Activated naive CD4-positive, alpha-beta T cell treated with anti-CD3 and anti-CD28 coated beads for 36 hours (primary cell): ENCODE results near the gene LRRTM4. TPM values are rescaled to one million over a fixed set of nuclear protein-coding genes. Genes with fewer than 3 reads are reported as not detected.

ENCODE experiments used
- CTCF ChIA-PET: fragments of 350-600 bp; sonication (Branson Sonifier 250); formaldehyde crosslinking; loops from one replicate; lab custom pipeline; 2021; ENCODE audit warnings: antibody characterized with exemption; lab: Charles Lee
- DNase-seq: peaks from one replicate; pipeline ENCODE4 v3.0.0-alpha.2; 2020
- H3K27ac Mint-ChIP-seq: one replicate; pipeline ENCODE4 v1.8.0; 2021; ENCODE audit warnings: mild to moderate bottlenecking, mixed read lengths
- H3K27me3 Mint-ChIP-seq: one replicate; pipeline ENCODE4 v1.8.0; 2021; ENCODE audit warnings: low read depth, mixed read lengths
- H3K36me3 Mint-ChIP-seq: one replicate; pipeline ENCODE4 v1.8.0; 2021; ENCODE audit warnings: low read depth, mixed read lengths
- H3K4me1 Mint-ChIP-seq: one replicate; pipeline ENCODE4 v1.8.0; 2021; ENCODE audit warnings: low read depth, mixed read lengths
- H3K4me3 Mint-ChIP-seq: one replicate; pipeline ENCODE4 v1.8.0; 2021; ENCODE audit warnings: mild to moderate bottlenecking, moderate library complexity, mixed read lengths
- H3K9me3 Mint-ChIP-seq: one replicate; pipeline ENCODE4 v1.8.0; 2021; ENCODE audit warnings: mixed read lengths
- intact Hi-C: fragments of 100-400 bp; cut with micrococcal nuclease; formaldehyde crosslinking; loops from one replicate; pipeline ENCODE4 v1.15.1; 2023
- total RNA-seq, 2 experiments: library from RNA; stranded (reverse); gene quantifications; one replicate each; pipeline ENCODE4 v1.2.3, GENCODE V29; 2021

LRRTM4 gene
- total RNA-seq, 2 experiments from 2014 or later = not detected

DNA sequence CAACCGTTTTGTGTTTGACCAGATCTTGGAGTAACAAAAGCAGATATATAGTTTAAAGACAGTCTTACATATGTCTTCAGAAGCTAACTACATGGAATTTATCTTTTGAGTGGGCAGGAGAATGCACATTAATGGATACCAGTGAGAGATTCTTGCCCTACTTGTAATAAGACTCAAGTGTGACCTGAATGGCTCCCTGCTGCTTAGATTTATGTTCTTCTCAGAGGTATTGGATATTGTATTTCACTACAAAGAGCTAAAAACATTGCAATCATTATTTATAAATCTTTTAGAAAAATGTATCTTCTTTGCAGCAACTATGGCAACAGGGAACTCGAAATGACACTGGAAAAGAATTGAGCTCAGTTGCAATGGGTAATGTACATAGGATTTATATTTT, 227.7 kb downstream of the LRRTM4 start:
- H3K27me3 Mint-ChIP-seq = no peaks in the 10 kb centered on the region
- peaks cover 3% of the 10 kb centered on the region for H3K9me3 Mint-ChIP-seq
- intact Hi-C loops = no loop called here
- CTCF ChIA-PET = no interaction called here
- DNase-seq = no peak
- no peaks in the 10 kb centered on the region for H3K4me1 Mint-ChIP-seq
- H3K36me3 Mint-ChIP-seq = no peaks in the 10 kb centered on the region
- H3K27ac Mint-ChIP-seq = no peak overlapping the region
- no peak overlapping the region for H3K4me3 Mint-ChIP-seq

DNA sequence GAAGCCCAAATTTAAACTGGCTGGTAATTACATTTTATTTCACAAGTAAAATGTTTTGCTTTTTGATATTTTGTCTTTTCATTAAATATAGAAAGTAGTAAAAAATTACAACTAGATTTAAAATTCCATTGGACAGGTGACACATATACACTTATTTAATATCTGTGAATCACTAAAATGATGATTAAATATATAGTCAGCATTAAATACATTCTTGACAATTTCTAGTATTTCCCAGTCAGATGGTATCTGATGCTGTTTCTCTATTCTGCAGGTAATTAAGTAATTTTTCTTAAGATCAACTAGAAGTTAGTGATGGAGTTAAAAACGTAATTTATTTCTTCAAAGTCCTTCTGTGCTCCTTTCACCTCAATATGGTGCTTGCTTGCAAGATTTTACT, 237.8 kb downstream of the LRRTM4 start:
- Mint-ChIP-seq H3K4me1 (no peaks in the 10 kb centered on the region), H3K9me3 (peaks cover 8% of the 10 kb centered on the region), H3K27me3 (no peaks in the 10 kb centered on the region), H3K27ac (no peak overlapping the region), H3K36me3 (no peaks in the 10 kb centered on the region), H3K4me3 (no peak overlapping the region)
- intact Hi-C loops = no loop called here
- no peak for DNase-seq
- CTCF ChIA-PET = no interaction called here

DNA sequence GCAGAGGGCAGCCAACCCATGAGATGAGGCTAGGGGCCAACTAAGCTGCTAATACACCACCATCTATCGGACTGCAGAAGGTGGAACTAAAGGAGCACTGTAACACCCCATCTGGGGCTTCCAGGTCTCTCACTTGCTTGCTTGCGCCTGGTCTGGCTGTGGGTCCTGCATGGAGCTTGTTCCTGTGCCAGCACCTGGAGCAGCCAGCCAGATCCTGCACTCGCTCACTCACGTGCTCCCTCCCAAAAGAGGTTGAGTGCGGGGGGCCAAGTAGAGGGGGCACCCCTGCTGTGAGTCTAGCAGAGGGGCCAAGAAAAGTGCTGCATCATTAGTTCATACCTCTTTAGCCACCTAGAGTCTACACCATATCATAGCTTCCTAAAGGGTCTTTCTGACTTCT, 250.9 kb downstream of the LRRTM4 start:
- Mint-ChIP-seq H3K27ac (no peak overlapping the region), H3K27me3 (no peaks in the 10 kb centered on the region)
- CTCF ChIA-PET = no interaction called here

DNA sequence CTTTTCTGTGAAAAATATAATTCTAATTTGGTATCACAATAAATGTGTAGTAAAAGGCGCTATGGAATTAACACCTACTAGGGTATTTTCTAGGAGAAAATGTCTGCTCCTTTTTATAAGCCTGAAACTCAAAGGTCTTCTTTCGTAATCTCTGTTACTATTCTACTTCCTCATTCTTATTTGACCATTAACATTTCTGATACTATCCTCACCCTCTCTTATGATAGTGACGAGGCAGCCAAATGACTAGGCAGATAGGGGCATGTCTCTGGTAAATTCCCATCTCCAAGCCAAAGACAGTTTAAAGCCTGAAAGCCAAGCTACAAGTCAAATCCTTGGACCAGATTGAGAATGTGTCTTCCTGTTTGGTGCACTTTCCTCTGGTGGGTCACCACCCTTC, 251.7 kb downstream of the LRRTM4 start:
- Mint-ChIP-seq H3K9me3 (peaks cover 16% of the 10 kb centered on the region), H3K27ac (no peak overlapping the region), H3K4me1 (no peaks in the 10 kb centered on the region), H3K36me3 (no peaks in the 10 kb centered on the region), H3K4me3 (no peak overlapping the region), H3K27me3 (no peaks in the 10 kb centered on the region)
- DNase-seq = no peak
- intact Hi-C loops = no loop called here
- CTCF ChIA-PET = no interaction called here

More for the DNA sequence above, 250.9 kb downstream of the LRRTM4 start:
- H3K4me1 Mint-ChIP-seq = no peaks in the 10 kb centered on the region
- intact Hi-C loops = no loop called here
- no peaks in the 10 kb centered on the region for H3K36me3 Mint-ChIP-seq
- no peak overlapping the region for H3K4me3 Mint-ChIP-seq
- peaks cover 12% of the 10 kb centered on the region for H3K9me3 Mint-ChIP-seq
- no peak for DNase-seq

DNA sequence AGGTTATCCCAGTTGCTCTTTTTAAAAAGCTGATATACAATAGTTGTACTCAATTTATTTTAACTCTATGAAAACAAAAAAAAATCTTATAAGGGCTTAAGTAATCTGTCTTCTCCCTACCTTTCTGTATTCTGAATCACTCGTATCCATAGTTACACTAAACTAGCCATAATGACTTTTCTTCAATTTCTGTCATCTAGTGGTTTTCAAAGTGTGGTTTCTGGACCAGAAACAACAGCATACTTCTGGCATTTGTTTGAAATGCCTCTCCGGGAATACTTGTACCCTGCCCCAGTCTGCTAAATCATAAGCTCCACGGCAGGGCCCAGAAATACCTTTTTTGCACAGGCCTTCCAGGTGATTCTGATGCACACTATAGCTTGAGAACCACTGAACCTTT, 253.6 kb downstream of the LRRTM4 start:
- H3K4me1 Mint-ChIP-seq = no peaks in the 10 kb centered on the region
- CTCF ChIA-PET = no interaction called here
- H3K9me3 Mint-ChIP-seq = peaks cover 16% of the 10 kb centered on the region
- no peak overlapping the region for H3K27ac Mint-ChIP-seq
- DNase-seq = no peak
- intact Hi-C loops = no loop called here
- no peaks in the 10 kb centered on the region for H3K27me3 Mint-ChIP-seq
- no peak overlapping the region for H3K4me3 Mint-ChIP-seq
- no peaks in the 10 kb centered on the region for H3K36me3 Mint-ChIP-seq

DNA sequence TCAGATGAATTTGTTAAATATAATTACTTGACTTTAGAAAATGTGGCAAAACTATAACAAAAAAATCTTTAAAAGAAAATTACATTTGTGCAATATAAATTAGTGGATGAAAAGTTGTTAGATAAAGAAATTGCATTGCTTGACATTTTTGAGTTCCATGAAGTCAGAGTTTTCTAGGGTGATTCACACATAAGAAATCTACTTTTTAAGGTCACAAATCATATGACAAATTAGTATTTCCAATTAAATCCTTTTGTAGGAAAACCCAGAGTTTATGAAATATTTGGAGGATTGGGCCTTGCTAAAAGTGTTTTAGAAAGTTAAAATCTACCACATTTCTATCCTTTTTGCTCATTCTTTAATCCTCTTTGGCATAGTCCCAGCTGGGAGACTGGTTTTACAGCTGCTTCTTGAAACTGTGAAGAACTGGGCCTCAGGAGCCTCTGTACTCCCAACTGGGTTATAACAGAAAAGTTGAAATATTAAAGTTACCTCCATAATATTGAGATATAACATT, 289.2 kb downstream of the LRRTM4 start:
- CTCF ChIA-PET = no interaction called here
- intact Hi-C loops = no loop called here
- no peak overlapping the region for H3K4me3 Mint-ChIP-seq
- no peaks in the 10 kb centered on the region for H3K27me3 Mint-ChIP-seq
- H3K27ac Mint-ChIP-seq = no peak overlapping the region
- H3K36me3 Mint-ChIP-seq = no peaks in the 10 kb centered on the region
- no peaks in the 10 kb centered on the region for H3K4me1 Mint-ChIP-seq
- peaks cover 15% of the 10 kb centered on the region for H3K9me3 Mint-ChIP-seq
- DNase-seq = no peak

DNA sequence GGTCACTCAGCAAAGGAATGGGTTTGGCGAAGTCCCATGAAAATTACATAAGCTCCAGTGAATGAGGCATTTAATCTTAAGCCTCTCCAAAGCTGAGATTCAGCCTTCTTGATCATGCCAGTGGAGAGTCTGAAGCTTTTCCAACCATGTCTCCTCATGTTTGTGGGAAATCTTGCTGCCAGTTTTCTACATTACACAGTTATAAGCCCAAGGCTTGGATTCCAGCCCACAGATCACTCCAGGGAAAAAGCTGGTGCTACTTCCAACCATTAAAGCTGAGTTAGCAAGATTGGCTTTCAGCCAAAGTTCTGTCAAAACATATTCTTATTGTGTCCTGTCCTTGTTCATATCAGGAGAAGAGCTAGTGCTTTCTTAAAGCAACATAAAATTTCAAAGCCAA, 293.8 kb downstream of the LRRTM4 start:
- H3K9me3 Mint-ChIP-seq = peaks cover 11% of the 10 kb centered on the region
- no peak for DNase-seq
- H3K4me1 Mint-ChIP-seq = no peaks in the 10 kb centered on the region
- no peaks in the 10 kb centered on the region for H3K36me3 Mint-ChIP-seq
- no peak overlapping the region for H3K4me3 Mint-ChIP-seq
- intact Hi-C loops = no loop called here
- H3K27me3 Mint-ChIP-seq = no peaks in the 10 kb centered on the region
- CTCF ChIA-PET = no interaction called here
- H3K27ac Mint-ChIP-seq = no peak overlapping the region

DNA sequence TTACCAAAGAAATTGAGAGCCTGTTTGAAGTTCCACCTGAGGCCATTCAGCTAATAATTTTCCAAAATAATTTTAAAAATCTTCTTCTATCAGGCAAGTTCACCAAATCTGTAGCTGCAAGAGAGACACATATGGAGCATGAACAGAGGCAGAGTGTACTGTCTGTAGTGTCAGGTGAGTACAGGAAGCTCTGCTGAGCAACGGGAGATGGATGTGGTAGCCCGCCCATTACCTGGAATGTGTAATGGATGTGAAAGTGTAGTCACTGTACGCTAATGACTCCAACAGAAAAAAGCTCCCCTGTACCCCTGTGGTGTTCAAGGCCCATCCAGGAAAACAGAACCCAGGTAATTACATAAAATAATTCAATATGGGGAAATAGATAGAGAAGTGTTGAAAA, 311.5 kb downstream of the LRRTM4 start:
- intact Hi-C loops = no loop called here
- CTCF ChIA-PET = no interaction called here
- H3K4me1 Mint-ChIP-seq = no peaks in the 10 kb centered on the region
- H3K4me3 Mint-ChIP-seq = no peak overlapping the region
- H3K36me3 Mint-ChIP-seq = no peaks in the 10 kb centered on the region
- no peak for DNase-seq
- no peak overlapping the region for H3K27ac Mint-ChIP-seq
- H3K27me3 Mint-ChIP-seq = no peaks in the 10 kb centered on the region
- peaks cover 6% of the 10 kb centered on the region for H3K9me3 Mint-ChIP-seq

DNA sequence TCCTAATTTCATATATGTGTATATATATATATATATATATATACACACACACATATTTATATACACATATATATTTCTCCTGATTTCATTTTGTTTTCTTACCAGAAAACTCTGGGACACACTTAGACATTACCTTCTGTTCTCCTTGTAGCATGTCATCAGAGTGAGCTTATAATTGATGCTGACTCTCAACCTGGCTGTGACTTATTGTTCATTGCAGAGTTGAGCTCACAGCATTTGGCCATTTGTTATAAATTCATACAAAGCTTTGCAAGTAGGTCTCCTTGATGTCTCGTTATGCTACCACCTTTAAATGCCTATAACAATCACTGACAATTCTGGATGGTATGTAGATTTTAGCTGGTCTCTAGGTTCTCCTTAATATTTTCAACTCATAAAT, 314.8 kb downstream of the LRRTM4 start:
- H3K4me1 Mint-ChIP-seq = no peaks in the 10 kb centered on the region
- intact Hi-C loops = no loop called here
- no peak for DNase-seq
- no peaks in the 10 kb centered on the region for H3K36me3 Mint-ChIP-seq
- no peaks in the 10 kb centered on the region for H3K27me3 Mint-ChIP-seq
- peaks cover 9% of the 10 kb centered on the region for H3K9me3 Mint-ChIP-seq
- H3K4me3 Mint-ChIP-seq = no peak overlapping the region
- H3K27ac Mint-ChIP-seq = no peak overlapping the region
- CTCF ChIA-PET = no interaction called here

DNA sequence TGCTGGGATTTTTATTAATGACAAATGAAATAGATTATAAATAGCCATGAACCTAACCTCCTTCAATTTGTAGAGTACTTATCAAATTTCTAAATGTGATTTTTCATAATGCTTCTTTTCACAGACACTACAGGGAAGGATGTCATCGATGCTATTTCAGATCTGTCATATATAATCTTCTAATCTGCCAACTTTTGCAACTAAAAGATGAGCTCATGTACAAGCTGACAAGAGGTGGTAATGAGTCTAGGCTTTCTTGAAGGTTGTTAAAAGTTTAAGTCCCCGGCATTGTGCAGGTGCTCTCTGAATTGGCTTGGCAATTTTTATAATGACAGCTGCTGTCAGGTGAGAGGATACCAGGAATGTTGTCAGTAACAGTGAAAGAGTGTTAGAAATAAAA, 320.4 kb downstream of the LRRTM4 start:
- Mint-ChIP-seq H3K27ac (no peak overlapping the region), H3K36me3 (no peaks in the 10 kb centered on the region), H3K9me3 (peaks cover 3% of the 10 kb centered on the region), H3K27me3 (no peaks in the 10 kb centered on the region), H3K4me3 (no peak overlapping the region), H3K4me1 (no peaks in the 10 kb centered on the region)
- DNase-seq = no peak
- intact Hi-C loops = no loop called here
- CTCF ChIA-PET = no interaction called here

DNA sequence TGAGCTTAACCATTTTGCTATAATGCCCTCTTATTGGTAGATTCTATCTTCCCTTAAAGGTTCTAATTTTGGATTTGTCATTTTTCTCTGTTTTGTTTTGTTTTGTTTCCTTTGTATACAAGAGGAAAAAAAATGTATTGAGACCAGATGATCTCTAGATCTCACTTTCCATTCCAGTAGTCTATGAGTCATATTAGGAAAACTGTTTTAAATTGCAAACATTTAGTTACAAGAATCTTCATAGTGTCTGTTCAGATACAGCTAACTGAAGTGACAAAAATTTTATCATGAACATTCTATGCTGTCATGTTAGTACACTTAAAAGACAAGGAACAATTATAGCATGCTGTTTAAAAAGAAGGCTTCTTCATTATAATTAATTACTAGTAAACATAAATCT, 322.8 kb downstream of the LRRTM4 start:
- no peaks in the 10 kb centered on the region for H3K4me1 Mint-ChIP-seq
- no peak for DNase-seq
- intact Hi-C loops = no loop called here
- no peak overlapping the region for H3K27ac Mint-ChIP-seq
- no peaks in the 10 kb centered on the region for H3K9me3 Mint-ChIP-seq
- CTCF ChIA-PET = no interaction called here
- no peaks in the 10 kb centered on the region for H3K36me3 Mint-ChIP-seq
- H3K4me3 Mint-ChIP-seq = no peak overlapping the region
- no peaks in the 10 kb centered on the region for H3K27me3 Mint-ChIP-seq

DNA sequence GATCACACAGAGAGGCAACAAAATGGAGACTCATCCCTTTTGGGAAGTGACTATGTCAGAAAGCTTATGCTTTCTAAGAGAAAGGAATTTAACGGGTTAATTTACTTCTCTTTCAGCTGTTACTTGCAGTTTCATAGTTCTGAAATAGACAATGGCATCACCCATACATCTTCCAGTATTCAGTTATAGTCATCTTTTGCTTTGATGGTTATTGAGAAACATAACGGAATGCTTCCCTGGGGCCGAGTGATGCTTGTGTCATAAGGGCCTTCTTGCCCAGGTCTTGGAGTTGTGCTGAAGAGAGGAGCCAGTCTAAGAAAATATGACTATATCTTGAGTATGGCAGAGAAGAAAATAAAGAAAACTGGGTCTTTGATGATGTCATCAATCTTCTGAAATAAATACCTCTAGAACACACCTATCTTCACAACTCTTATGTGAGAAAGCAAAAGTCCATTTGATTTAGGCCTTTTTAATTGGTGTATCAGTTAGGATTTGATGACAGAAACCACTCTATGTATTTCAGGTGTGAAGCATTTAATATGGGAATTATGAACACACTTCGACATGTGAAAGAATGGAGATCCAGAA, 328.2 kb downstream of the LRRTM4 start:
- no peaks in the 10 kb centered on the region for H3K36me3 Mint-ChIP-seq
- H3K27me3 Mint-ChIP-seq = no peaks in the 10 kb centered on the region
- no peak for DNase-seq
- no peaks in the 10 kb centered on the region for H3K4me1 Mint-ChIP-seq
- CTCF ChIA-PET = interaction anchor here (0.6 kb wide), 1 partner anchor 155 kb away, joined by 4 read pairs; no protein-coding TSS in a partner anchor
- H3K4me3 Mint-ChIP-seq = no peak overlapping the region
- intact Hi-C loops = no loop called here
- no peak overlapping the region for H3K27ac Mint-ChIP-seq
- peaks cover 2% of the 10 kb centered on the region for H3K9me3 Mint-ChIP-seq

DNA sequence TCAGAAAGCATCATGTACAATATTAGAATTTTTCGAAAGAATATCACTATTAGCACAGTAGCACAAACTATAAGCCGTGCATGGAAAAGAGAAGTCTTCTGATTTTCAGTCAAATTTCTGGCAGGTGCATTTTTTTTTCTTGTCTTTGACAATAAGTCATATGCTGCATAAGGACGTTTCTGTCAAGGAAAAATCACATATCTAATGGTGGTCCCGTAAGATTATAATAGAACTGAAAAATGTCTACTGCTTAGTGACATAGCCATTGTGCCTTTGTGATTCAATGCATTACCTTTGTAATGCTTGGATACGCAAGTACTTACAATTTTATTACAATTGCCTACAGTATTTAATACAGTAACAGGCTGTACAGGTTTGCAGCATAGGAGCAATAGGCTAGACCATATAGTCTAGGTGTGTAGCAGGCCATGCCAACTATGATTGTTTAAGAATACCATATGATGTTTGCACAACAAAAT, 329.3 kb downstream of the LRRTM4 start:
- intact Hi-C loops = no loop called here
- Mint-ChIP-seq H3K9me3 (peaks cover 9% of the 10 kb centered on the region), H3K27ac (no peak overlapping the region)

More for the DNA sequence above, 329.3 kb downstream of the LRRTM4 start:
- CTCF ChIA-PET = no interaction called here
- no peak for DNase-seq
- no peak overlapping the region for H3K4me3 Mint-ChIP-seq
- H3K27me3 Mint-ChIP-seq = no peaks in the 10 kb centered on the region
- no peaks in the 10 kb centered on the region for H3K36me3 Mint-ChIP-seq
- no peaks in the 10 kb centered on the region for H3K4me1 Mint-ChIP-seq
